ENCODE results near the gene GPR152. TPM values are rescaled to one million over a fixed set of nuclear protein-coding genes. Genes with fewer than 3 reads are reported as not detected.
A peak's percentile ranks its signal among the peaks of the same experiment; 100 is the strongest.

The GPR152 gene
- total RNA-seq, 1 donor from 2014 or later: not detected

- Mint-ChIP-seq H3K36me3 (no peaks in the 10 kb centered on the region), H3K4me1 (ENCODE audit: unreplicated experiment) (peaks cover 13% of the 10 kb centered on the region), H3K4me3 (no peak overlapping the region)
These were observed 33.9 kb downstream of the GPR152 start for GRCh38 chr11:67418476-67419281.

GRCh38 chr11:67417425-67417824 is 35.1 kb downstream of the GPR152 start:
- Mint-ChIP-seq H3K9me3 (no peaks in the 10 kb centered on the region), H3K4me1 (ENCODE audit: unreplicated experiment) (peaks cover 17% of the 10 kb centered on the region), H3K27me3 (peaks cover 40% of the 10 kb centered on the region), H3K4me3 (no peak overlapping the region), H3K27ac (no peak overlapping the region), H3K36me3 (no peaks in the 10 kb centered on the region)
- DNase-seq (ENCODE audit: extremely low spot score, unreplicated experiment): no peak
- no peak for TF ChIP-seq CTCF (conservative IDR thresholded peaks at IDR 0.05)

More at GRCh38 chr11:67418476-67419281, 33.9 kb downstream of the GPR152 start:
- DNase-seq (ENCODE audit: extremely low spot score, unreplicated experiment): no peak
- Mint-ChIP-seq H3K9me3 (no peaks in the 10 kb centered on the region), H3K27ac (no peak overlapping the region), H3K27me3 (peaks cover 28% of the 10 kb centered on the region)
- TF ChIP-seq CTCF (conservative IDR thresholded peaks at IDR 0.05): no peak

- Mint-ChIP-seq H3K27me3 (peaks cover 48% of the 10 kb centered on the region), H3K4me1 (ENCODE audit: unreplicated experiment) (peaks cover 17% of the 10 kb centered on the region), H3K36me3 (no peaks in the 10 kb centered on the region), H3K4me3 (peak overlapping the region; percentile 77), H3K9me3 (no peaks in the 10 kb centered on the region), H3K27ac (no peak overlapping the region)
- DNase-seq (ENCODE audit: extremely low spot score, unreplicated experiment): no peak
- no peak for TF ChIP-seq CTCF (conservative IDR thresholded peaks at IDR 0.05)
These were observed 35.9 kb downstream of the GPR152 start for GRCh38 chr11:67416416-67417335.

- TF ChIP-seq CTCF (conservative IDR thresholded peaks at IDR 0.05): no peak
- H3K4me3 Mint-ChIP-seq: peak within 1 kb of the TSS; percentile 77
- H3K27ac Mint-ChIP-seq: no peak within 1 kb of the TSS
- peaks cover 13% of the 10 kb centered on the region for H3K4me1 Mint-ChIP-seq (ENCODE audit: unreplicated experiment)
- no peak for DNase-seq (ENCODE audit: extremely low spot score, unreplicated experiment)
- peaks cover 54% of the 10 kb centered on the region for H3K27me3 Mint-ChIP-seq
- H3K36me3 Mint-ChIP-seq: no peaks in the 10 kb centered on the region
- no peaks in the 10 kb centered on the region for H3K9me3 Mint-ChIP-seq
These were observed 36.8 kb downstream of the GPR152 start, which contains the start of gene CARNS1 for GRCh38 chr11:67415501-67416304. TSS of gene CARNS1 (plus strand) at chr11:67415678. CDS start at chr11:67416200, 522 bp downstream.

GRCh38 chr11:67413266-67413849 is 39.2 kb downstream of the GPR152 start:
- H3K4me1 Mint-ChIP-seq (ENCODE audit: unreplicated experiment): peaks cover 13% of the 10 kb centered on the region
- peaks cover 54% of the 10 kb centered on the region for H3K27me3 Mint-ChIP-seq
- H3K4me3 Mint-ChIP-seq: peak overlapping the region; percentile 50
- no peaks in the 10 kb centered on the region for H3K36me3 Mint-ChIP-seq
- no peak overlapping the region for H3K27ac Mint-ChIP-seq
- no peak for TF ChIP-seq CTCF (conservative IDR thresholded peaks at IDR 0.05)
- no peaks in the 10 kb centered on the region for H3K9me3 Mint-ChIP-seq
- no peak for DNase-seq (ENCODE audit: extremely low spot score, unreplicated experiment)

All from type B pancreatic cell (in vitro differentiated cells).